HG03565 (cell line): Measurements from ENCODE around the gene LCE1E.

Source experiments
- ATAC-seq: cut with Tn5 transposase; IDR thresholded peaks from one replicate; pipeline ENCODE4 v1.9.1; 2021; ENCODE audit warnings: mild to moderate bottlenecking, moderate library complexity; ENCODE audit not compliant: unreplicated experiment

The LCE1E gene

DNA sequence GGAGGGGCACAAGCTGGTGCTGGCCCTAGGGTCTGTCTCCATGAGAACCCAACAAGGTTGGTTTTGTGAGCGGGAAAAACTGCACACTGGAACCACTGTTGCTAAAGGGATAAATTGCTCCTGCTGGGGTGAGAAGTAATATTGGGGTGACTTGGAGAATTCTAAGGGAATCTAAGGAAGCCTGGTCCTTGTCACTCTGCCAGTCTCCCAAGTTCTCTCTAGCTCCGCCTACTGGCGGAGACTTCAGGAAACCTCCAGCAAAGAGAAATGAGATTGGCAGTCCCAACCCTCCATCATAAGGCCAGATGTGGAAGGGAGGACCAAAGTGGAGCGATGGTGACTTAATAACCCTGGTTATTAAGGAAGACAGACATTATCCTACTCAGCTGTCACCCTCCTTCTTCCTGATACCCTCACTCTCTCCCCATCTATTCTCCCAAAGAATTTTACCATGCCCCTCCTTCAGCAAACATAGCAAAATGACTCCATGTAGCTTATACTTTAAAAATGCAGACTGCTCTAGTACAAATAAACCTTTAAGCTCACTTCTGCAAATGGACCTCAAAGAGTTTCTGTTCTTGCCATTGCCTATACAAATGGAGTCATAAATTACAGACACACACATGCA lies 8.4 kb upstream of the LCE1E start:
- no peak for ATAC-seq

DNA sequence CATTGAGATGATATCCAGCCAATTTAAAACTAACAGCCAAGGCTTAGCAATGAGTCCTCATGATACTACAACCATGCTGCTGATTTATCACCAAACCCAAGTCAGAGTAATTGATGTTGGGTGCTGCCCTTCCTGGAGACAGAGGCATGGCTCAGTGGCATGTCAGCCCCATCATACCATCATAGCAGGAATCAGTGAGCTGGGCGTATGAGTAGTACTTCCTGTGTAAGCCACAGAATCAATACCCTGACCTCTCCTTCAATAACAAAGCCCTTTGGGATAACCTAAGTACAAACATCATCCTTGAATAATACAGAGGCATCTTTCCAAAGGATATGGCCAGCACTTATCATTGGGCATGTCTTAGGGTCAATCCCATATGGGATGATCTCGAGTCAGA lies 3.0 kb upstream of the LCE1E start:
- ATAC-seq = no peak

DNA sequence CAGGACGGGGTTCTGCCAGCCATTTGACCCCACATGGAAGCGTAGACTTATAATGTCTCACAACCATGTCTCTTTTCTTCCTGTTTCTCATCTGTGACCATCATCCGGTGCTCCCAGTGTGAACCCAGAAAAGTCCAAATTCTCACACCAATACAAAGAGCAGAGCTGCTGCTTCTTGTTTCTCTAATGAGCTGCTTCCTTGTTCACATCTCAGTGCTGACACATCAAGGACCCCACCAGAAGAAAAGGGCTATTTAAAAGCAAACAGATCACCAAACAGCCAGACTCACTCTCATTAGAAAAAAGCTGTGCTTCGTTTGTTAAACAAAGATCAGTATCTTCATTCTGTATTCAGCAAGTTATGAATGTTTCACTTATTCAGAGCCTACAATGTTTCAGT lies 9.6 kb downstream of the LCE1E start:
- no peak for ATAC-seq

DNA sequence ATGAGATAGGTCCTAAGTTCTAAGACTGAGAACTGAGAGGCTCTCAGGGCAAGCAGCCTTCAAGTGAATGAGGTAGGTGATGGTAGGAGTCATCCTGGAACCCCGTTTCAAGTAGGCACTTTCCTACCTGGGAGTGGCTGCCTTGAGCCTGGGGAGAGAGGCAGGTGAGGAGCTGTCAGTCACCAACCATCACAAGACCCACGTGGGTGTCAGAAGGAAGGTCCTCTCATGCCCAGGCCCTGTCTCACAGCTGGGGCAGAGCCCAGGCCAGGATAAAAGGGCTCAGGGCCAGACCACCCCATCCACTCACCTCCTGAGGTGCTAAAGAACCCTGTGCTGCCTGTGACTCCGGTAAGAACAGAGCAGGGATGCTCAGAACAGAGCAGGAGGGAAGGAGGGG lies 10.4 kb downstream of the LCE1E start, which contains the start of gene LCE1D:
LCE1D (plus strand) TSS at position 301 of the 400 bp plus-strand sequence. CDS start 1,074 bp downstream, outside the sequence.
- ATAC-seq = no peak

DNA sequence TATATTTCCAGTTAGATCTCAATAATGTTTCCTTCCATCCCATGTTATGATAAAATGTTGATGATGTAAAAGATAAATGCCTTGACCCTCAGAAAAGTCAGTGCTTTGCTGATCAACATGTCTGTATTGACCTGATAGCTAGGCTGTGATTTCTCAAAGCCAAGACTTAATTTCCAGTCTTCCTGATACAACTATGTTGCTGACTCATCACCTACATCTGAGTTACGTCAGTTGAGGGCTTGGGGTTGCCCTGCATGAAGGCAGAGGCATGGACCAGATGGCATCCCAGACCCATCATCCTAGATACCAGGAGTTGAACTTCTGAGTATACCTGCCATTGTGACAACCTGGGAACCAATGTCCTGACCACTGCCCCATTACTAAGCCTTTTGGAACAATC lies 15.3 kb downstream of the LCE1E start:
- no peak for ATAC-seq

DNA sequence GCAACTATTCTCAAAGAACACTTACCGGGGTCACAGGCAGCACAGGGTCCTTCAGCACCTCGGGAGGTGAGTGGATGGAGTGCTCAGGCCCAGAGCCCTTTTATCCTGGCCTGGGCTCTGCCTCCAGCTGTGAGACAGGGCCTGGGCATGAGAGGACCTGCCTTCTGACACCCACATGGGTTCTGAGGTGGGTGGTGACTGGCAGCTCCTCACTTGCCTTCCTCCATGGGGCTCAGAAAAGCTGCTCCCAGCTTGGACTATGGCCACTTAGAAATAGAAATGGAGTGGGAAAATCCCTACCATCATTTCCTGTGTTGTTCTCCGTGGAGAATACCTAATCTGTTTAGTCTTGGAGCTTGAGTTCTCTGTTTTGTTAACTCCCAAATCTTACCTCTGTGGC lies 20.5 kb downstream of the LCE1E start, which contains the start of gene LCE1C:
LCE1C (minus strand) TSS at position 76 of the 400 bp plus-strand sequence. CDS start 1,173 bp downstream, outside the sequence.
- ATAC-seq = no peak

DNA sequence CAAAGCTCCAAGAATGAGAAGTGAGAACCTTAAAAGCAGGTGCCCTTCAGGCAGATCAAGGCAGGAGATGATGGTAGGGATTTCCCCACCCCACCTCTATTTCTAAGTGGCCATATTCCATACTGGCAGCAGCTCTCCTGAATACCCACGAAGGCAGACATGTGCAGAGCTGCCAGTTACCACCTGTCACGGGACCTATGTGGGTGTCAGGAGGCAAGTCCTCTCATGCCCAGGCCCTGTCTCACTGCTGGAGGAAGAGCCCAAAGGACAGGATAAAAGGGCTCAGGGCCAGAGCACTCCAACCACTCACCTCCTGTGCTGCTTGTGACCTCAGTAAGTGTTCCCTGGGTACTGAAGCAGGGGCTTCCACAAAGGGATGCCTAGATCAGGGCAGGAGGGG lies 25.0 kb downstream of the LCE1E start:
- ATAC-seq = no peak

DNA sequence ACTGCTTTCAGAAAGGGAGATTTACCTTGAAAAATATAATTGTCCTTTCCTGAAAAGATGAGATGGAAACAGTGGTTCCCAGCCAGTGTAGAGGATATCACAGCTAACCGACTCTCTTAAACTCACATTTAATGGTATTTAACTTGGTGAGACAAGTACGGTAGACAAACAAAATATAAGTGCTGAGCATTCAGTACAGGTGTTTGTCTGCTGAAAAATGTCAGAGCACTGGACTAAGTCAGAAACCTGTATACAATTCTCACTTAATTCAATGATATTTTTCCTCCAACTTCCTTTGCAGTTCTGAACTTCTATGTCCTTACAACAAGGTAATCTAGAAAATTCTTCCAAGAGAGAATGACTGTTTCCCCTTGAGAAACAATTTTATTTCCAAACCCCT lies 25.6 kb downstream of the LCE1E start, which contains the start of gene LCE1B:
LCE1B (plus strand) TSS at position 301 of the 400 bp plus-strand sequence. CDS start 476 bp downstream, outside the sequence.
- ATAC-seq = no peak

DNA sequence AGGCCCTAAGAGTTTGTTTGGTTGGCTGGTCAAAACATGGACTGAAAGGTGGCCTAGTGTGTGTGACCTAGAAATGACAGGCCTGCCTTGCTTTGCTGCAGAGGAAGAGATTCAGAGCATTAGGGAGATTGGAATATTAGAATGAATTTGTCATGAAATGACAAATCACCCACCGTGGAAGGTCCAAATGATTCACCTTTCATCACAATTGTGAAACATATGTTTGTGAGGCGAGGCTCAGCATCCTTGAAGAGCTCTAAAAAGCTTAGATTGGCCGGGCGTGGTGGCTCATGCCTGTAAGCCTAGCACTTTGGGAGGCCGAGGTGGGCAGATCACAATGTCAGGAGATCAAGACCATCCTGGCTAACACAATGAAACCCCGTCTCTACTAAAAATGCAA lies 31.3 kb downstream of the LCE1E start:
- ATAC-seq = no peak

DNA sequence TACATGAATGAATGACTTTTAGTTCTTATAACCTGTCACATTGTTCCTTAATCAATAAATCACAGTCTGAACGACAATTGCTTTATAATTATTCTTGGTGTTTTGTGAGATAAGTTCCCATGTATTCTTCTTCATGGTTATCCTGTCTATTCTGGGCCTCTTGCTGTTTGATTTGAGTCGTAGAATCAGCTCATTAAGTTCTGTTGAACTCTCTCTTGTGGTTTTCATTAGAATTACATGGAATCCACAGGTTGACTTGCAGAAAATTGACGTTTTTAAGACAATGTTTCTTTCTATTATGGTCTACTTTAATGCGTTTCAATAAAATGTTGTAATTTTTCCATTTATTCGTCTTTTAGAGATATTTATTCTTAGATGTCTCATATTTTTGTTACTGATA lies 37.2 kb downstream of the LCE1E start:
- ATAC-seq = no peak

DNA sequence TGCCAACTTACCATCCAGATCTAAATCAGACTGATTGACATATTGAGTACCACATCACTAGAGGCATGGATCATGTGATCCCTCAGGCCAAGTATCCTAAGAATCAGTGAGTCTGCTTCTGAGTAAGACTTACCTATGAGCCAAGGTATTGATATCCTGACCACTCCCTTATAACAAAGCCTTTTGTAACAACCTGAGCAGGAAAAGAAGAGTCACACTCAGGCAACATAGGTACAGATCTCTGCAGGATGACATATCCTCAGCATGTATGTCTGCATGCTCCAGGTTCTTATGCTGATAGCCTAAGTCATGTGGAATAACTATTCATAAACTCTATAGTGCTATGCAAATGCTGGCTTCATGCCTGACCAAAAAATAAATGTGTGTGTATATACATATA lies 38.9 kb downstream of the LCE1E start:
- ATAC-seq = no peak

DNA sequence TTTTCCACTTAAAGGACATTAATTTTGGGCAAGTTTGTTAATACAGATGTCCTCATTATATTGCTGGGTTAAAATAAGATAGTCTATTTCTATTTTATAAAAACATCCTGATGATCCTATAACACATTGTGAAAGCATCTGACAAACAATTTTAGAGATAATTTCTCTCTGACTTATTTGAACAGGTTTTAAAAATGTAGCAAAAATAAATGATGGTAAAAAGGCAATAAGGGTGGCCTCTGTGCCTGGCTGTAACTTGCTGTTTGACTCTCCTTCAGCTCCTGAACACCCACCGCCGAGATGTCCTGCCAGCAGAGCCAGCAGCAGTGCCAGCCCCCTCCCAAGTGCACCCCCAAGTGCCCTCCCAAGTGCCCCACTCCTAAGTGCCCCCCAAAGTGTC lies 41.1 kb downstream of the LCE1E start, which contains the start of gene LCE1A:
LCE1A (plus strand) TSS at position 301 of the 400 bp plus-strand sequence; CDS start at position 301, 0 bp downstream.
- no peak for ATAC-seq

DNA sequence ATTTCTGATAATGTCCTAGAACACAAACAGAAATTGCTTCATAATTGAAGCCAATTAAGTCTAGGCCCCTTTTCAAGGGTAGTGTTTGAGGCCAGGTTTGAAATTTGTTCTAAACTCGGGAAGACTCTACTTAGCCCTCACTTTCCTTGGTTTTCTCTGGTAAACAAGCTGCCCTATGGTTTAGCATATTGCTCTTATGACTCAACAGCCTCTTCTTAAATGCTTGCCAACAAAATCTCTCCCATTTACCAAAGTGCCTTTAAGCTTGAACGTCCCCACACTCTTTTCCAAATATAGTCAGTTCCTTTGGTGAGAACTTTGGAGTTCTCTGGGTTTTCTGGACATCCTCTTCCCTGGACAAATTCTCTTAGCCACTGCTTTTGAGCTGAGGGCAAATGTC lies 50.8 kb downstream of the LCE1E start:
- no peak for ATAC-seq
